ENCODE measurements around the gene SHPK.

The SHPK gene

DNA sequence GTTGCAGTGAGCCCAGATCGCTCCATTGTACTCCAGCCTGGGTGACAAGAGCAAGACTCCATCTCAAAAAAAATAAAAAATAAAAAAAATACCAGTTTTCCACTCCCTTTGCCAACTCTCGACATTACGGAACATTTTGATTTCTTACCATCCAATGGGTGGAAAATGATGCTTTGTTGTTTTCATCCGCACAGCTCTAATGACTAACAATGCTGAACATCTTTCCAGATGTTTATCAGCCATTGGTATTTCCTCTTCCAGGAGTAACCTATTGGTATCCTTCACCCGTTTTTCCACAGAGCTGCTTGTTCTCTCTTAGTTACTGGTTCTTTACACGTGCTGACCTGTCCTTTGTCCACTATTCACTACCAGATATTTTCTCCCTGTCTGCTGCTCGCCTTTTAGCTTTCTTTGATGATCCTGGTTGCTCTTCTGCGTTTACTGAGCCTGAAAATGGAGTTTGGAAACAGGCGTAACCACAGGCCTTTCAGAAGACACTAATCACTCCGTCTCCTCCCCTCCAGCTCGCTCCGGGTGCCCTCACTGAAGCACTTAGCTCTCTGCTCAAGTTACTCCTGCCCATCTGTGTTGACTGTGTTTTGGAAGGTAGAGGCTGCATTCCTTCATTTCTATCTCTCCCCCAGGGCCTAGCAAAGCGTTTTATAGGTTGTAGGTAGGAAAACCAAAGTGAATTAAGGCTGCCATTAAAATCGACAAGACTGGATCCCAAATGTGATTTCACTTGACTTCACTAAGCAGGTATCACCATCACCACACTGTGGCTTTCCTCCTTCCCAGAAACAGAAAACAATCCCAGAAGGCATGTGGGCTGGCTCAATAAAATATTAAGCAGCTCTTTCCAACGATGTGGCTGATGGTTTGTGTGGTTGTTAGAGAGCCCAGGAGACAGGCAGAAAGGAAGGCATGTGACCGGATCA is 8.9 kb downstream of the SHPK start:
- FAIRE-seq = no peak

DNA sequence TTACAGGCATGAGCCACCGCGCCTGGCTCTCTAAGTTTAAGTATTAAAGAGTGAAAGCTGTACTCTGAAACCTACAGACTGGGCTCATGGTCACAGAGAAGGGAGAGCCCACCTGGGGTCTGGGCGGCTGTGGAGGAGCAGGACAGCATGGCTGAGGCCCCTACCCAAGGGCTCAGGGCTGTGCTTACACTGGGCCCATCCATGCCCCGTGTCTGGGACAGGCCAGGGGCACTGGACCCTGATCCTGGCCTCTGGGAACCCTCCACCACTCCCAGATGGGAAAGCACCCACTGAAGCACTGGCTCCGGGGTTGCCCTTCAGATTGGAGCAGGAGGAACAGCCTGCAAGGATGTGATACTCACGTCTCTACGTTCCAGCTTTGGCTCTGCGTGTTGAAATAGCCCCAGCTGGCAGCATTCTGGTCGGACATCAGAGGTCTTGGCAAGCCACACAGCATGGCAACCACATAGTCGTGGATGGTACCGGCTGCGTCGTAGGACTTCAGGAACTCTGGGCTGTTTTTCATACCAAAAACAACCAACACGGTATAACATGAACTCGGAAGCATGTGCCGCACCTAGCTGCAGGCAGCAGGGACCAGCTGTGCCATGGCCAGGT is 13.0 kb downstream of the SHPK start:
- no peak for FAIRE-seq

DNA sequence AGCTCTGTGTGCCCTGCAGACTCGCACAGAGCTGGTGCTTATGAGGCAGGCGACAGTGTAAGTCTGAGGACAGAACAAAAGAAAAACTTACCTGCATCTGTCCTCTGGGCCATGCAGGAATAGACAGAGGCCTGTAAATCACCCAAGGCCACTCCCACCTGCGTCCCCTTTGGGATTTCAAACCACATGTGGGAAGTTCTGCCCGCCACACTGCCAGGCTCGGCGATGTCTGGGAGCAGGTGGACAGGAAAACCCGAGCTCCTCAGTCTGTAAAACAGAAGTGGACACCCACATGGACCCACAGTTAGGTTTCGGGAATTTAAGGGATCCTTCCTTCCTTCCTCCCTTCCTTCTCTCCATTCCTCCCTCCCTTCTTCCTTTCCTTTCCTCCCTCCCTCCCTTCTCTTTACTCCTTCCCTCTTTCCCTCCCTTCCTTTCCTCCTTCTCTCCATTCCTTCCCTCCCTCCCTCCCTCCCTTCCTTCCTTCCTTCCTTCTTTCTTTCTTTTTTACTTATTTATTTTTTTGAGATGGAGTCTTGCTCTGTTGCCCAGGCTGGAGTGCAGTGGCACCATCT is 14.8 kb downstream of the SHPK start:
- FAIRE-seq = no peak

DNA sequence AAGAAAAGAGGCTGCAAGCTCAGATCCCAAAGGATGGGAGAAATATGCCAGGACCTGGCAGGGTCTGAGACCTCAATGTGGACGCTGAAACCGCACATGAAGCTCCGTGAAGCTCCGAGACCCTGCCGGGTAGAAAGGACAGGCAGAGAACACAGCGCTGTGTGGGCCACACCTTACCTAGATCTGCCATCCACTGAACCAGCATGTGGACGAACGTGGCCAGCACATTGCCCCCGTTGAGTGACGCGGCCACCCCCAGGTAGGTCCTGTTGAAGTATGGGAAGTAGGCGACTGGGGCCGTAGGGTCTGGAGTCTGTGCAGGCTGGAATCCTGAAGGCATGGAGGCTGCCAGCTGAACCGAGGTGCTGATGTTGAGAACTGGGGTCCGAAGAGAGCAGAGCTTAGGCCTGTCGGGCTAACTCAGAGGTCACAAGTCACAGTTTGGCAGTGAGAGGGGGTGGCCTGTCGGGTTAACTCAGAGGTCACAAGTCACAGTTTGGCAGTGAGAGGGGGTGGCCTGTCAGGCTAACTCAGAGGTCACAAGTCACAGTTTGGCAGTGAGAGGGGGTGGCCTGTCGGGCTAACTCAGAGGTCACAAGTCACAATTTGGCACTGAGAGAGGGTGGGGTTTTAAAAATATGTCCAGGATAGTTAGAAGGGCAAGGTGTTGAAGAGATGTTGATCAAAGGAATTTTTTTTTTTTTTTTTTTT is 20.7 kb downstream of the SHPK start:
- no peak for FAIRE-seq

DNA sequence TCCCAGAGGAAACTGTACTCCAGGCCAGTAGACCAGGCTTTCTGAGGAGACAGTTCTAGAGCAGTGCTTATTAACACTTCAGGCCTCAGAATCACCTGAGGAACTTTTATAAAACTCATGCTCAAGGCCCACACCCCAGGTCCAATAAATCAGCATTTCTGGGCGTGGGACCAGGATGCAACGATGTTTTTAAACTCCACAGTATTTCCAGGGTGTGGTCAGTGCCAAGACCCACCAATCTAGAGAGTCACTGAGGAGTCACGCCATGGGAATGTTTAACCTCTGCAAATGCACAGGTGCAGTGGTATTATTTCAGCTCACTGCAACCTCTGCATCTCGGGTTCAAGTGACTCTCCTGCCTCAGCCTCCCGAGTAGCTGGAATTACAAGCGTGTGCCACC is 22.9 kb downstream of the SHPK start:
- no peak for FAIRE-seq

DNA sequence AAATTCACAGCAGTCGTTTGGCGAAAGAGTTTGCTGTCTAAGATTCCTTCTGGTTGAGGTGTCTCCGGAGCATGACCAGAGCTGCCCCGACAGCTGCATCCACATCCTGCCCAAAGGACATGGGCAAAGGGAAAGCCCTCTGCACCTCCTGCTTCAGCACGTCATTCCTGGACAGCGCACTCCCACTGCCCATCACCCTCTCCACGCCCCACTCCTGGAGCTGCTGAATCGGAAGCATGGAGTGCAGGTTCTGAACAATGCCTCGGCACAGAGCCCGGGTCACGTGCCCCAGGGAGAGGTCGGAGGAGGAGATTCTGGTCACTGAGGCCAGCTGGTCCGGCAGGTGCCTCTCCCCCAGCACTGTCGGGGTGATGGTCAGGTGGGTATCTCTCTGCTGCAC is 25.5 kb downstream of the SHPK start:
- no peak for FAIRE-seq

DNA sequence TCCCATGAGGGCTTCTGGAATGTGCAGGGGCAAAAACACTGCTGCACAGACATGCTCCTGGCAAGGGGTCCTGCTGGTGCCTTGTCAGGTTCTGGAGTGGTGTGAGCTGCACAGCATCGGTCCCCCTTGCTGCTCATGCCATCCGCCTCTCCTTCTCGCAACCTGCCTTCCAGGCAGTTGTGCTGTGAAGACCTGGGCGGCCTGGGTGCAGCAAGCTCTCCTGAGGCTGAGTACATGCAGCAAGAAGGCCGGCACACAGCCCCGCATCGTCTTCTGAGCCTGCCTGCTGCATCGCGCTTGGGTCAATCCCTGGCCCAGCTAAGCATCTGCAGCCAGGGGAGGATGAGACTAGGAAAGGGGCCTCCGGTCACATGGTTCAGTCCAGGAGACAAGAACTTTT is 26.4 kb downstream of the SHPK start:
- FAIRE-seq = no peak

DNA sequence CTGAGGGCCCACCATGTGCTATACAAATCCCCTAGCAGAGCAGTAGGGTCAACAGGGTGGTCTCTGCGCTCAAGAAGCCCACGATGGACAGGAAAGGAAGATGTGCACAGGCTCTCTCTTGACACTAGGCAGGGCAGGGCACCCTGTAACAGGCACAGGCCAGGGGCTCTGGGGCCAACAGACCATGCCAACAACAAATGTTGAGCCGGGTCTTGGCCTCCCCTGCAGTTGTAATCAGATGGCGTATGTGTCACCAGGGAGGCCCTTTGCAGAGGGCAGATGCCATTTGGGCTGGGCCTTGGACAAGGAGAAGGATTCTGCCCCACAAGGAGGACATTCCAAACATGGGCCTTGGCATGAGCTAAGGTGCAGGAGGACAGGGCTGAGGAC is 32.2 kb downstream of the SHPK start:
- no peak for FAIRE-seq

DNA sequence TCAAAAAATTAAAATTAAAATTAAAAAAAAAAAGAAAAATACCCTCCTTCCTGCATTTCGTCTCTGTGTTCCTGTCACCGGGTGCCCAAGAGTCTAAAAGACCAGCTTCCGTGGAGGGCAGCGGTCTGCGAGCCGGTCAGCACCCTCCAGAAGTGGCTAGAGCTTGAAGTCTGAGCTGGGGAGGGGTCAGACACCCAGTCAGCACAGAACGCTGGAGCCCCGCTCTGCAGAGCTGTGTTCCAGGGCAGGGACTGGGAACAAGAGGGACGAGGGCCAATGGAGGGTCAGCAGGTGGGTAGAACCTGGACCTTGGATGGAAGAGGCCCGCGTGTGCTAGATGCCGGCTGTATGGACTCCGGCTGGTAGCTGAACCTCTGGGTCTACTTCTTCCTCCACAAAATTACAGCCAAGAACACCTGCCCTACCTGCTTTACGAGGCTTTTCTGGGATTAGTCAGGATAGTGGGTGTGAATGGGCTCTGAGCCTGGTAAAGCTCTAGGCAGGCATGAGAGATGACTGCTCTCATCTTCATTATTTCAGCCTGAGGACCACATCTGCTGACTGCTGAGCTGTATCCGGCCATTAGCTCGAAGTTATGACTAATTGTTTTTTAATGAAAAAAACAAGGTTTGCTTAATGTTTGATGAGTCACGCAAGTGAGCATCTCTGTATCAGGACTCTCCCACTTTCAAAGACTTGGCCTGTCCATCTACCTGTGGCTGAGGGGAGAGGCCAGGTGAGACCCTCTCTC is 32.8 kb downstream of the SHPK start:
- peak; percentile 90 for FAIRE-seq

DNA sequence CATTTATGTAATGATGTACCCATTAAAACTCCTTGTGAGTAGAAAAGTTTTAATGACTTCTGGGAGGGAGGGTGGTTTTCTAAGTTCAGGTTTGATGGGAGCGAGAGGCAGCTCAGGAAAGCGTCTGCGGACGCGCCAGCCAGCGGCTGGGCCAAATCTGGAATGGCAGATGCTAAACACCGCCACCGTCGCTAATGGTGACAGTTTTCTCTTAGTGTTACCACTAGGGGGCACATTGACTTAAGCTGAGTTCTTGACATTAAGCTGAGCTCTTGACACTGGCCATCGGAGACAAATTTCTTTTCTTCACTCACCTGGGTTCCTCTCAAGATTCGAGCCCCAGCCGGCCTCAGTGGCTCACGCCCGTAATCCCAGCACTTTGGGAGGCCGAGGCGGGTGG is 33.6 kb downstream of the SHPK start:
- FAIRE-seq = no peak

DNA sequence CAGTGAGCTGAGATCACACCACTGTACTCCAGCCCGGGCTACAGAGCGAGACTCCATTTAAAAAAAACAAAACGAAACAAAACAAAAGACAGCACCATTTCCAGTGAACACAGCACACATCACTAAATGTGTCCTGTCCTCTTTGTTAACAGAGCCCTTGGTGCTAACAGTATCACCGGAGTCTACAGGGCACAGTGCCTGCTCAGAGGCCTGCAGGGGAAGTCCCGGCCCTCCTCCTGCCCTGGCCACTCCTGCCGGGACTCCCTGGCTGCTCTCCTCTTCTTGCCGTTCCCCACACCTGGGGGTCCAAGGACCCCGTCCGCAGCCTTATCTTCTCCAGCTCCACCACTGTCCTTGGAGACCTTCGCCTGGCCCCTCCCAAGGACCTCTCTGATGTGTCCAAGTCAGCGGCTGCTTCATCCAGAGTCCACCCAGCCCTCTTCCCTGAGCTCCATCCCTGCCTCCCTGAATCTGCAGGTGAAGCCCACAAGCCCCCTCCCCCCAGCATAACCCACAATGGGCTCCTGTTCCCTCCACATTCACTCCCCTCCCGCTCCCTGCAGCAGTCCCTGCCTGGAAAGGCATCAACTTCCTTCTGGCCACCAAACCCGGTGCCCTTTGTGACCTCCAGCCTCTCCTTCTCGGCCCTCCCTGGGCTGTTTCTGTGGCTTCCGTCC is 35.4 kb downstream of the SHPK start:
- FAIRE-seq = no peak

DNA sequence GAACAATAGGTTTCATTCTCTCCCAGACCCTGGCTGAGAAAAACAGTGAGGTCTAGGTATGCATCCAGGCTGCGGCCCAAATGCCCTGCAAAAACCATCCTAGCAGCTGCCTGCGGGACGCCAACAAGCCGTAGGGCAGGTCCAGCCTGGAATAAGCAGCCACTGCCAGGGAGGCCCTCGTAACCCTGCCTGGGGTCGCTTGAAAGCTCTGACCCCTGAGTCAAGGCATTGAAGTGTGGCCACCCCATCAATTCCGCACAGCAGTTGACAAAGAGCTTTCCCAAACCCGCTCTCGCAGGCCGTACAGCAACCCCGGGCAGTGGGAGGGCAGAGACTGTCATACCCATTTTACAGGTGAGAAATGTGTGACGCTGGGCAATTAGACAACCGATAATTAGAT is 38.0 kb downstream of the SHPK start:
- FAIRE-seq = no peak

DNA sequence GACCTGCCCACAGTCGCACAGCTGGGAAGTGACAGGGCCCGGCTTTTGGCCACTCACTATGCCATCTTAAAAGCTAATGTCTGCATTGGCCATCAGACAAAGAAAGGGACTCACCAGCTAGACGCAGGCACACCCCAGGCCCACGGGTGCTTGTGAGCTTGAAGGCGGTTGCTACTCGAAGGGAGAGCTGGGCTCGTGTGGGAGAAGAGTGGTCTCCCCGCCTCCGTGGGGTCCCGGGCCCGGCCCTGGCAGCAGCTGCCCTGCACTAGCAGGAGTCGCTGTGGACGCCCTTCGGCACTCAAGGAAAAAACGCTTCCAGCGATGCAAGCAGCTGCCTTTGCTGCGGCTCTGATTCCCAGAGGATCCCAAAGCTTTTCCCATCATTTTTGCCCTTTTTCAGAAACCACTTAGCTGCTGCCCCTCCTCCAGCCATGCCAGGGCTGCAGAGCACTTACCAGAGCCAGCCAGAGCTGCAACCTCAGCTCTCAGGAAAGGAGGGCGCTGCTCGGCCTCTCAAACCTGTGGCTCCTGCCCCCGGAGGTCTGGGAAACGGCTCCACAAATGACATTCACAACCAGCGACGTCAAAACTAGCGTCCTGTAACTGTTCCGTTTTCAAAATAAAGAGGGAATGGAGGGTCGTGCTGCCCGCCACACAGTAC is 39.1 kb downstream of the SHPK start:
- no peak for FAIRE-seq

DNA sequence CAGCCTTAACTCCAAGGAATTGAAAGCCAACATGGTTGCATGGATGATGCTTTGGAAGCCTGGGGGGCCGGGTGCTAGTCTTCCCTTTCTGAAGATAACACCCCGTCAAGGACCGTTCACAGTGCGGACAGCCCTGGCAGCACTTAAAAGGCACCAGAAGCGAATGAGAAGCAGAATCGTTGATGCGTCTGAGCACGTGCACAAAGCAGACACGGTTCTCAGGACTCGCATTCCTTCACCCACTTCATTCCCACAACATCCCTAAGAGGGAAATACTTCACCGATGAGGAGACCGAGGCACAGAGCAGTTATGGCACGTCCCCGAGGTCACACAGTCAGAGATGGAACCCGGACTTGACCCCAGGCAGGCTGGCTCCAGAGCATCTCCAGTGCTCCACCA is 41.1 kb downstream of the SHPK start:
- FAIRE-seq = no peak

DNA sequence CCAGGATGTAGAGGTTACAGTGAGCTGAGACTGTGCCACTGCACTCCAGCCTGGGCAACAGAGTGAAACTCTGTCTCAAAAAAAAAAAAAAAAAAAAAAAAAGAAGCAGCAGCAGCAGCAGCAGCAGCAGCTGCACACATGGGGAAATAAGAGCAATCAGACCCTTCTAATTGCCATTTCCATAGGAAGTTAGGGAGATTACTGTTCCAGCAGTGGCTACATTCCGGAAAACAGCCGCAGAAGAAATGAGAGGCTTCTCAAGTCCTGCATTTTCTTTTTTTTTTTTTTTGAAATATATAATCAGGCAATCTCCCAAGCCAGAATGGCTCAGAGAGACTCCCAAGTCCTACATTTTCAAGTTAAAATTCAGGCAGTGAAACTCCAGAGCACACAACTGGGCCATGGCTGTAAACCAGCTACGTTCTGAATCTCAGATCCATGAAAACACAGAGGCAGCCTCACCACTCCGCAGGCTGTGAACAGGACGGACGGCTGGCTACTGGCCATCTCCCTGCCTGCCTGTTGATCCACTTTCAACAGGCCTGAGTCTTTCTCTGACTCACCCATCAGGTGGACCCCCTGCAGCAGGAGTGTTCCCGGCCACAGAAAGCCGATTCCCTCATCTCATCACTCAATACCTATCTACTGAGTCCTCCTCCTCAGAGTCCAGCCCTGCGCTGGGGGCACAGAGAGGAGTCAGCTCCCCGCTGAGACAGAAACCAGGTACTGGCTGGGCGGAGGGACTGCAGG is 41.8 kb downstream of the SHPK start:
- FAIRE-seq = no peak

DNA sequence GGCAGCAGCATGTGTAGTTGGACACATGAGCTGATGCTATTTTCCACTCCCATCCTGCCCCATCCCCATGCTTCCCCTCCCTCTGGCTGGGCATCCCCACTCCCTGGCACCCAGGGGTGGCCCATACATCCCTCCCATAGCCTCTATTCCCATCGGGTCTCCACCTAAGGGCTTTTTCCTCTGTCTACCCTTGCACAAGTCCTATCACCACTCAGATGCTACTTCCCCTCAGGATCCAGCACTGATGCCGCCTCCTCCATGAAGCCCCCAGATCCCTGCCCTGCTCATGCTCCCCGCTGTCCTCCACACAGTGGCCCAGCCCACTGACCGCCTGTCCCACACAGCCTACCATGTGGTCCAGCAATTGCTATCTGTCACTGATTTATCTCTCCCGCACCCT is 42.7 kb downstream of the SHPK start:
- no peak for FAIRE-seq

DNA sequence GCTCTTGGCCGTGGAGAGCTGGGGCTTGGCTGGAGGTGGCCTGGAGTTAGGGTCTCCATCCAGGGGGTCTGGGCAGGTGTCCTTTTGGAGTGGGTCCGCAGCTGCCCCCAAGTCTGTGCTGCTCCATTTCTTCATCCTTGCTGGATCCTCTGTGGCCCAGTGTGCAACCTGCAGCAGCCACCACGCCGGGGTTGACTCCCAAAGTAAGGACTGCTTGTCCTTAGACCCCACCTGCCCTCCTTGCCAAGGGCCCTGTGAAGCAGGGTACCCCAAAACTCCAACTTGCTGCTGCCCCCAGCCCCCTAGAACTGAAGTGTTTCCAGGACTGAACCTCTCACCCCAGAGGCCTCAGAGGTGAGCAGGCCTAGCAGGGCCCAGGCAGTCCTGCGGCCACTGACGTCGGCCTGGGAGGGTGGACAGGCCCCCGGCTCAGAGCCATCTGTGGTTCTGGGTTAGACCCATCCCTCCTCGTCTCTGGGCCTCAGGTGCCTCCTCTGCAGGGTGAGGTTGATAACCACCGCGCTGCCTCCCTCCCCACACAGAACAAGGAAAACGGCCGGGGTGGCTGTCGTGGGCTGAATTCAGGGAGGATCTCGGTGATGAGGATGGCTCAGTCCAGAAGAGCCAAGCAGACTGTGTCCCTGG is 43.7 kb downstream of the SHPK start:
- FAIRE-seq = no peak

DNA sequence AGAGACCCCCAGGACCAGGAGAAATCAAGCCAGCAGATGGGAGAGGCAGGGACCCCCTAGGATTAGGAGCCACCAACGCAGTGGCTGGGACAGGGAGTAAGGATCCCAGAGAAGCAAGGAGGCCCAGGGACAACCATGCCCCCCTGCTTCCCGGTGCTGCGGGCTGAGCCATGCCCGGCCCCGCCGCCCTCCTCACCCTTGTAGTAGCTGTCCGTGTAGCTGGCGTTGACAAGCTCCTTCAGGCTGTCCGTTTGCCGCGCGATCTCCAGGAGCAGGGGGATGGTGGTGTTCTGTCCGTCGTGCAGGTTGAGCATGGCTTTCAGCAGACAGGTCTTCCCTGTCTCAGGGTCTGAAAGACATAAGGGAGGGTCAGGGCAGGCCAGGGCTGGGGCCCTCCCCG is 45.3 kb downstream of the SHPK start:
- FAIRE-seq = no peak

DNA sequence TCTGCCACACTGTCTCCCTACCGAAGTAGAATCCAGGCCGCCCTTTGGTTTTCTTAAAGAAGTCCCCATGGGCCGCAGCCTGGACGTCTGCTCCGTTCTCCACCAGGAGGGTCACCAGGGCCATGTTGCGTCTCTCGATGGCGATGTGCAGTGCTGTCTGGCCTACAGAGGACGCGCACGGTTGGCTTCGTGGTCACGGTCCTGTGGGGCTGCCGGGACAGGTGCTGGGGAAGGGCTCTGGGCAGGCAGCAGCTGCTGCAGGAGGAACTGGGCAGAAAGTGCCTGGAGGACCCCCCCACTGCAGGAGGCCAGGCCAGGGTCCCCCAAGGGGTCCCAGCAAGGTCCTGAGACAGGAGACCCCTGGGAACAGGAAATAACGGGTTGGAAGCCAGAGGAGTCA is 45.8 kb downstream of the SHPK start:
- FAIRE-seq = no peak

DNA sequence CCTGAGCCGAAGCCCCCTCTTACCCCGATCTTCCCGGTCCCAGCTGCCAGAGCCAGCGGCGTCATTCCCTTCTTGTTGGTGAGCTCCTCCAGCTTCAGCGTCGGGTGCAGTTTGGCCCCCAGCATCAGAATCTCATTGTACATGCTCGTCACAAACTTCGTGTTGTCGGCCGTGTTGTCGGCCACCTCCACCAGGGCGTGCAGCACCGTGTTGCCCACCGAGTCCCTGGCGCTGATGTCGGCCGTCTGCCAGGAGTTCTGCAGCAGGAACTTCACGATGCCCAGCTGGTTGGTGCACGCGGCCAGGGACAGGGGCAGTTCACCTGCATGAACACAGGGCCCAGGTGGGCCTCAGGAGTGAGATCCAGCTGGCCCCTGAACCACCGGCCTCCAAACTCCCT is 46.3 kb downstream of the SHPK start:
- no peak for FAIRE-seq

All from islet of Langerhans (tissue), 1 donor.